M059J (cell line): ENCODE measurements around the gene TBC1D14. TPM values are rescaled to one million over a fixed set of nuclear protein-coding genes. Genes with fewer than 3 reads are reported as not detected.
A peak's percentile ranks its signal among the peaks of the same experiment; 100 is the strongest.
"Not testable (repeated sequence)": the region's sequence is repeated elsewhere in the genome, so short reads cannot be mapped to it uniquely, and the experiment has no call there.

Experiments
- DNase-seq: peaks from one replicate; pipeline ENCODE4 v3.0.0-alpha.2; 2012; ENCODE audit warnings: low read depth
- total RNA-seq: library from RNA; depleted of rRNA; stranded (reverse); fragments of >200 nt; shearing (Covaris generic); gene quantifications from 2 replicates; pipeline ENCODE4 v1.2.3, GENCODE V29; 2014

The TBC1D14 gene
- total RNA-seq, 1 experiment from 2014 or later: 22.4 TPM

GRCh38 chr4:6890971-6891370, 18.7 kb upstream of the TBC1D14 start:
- not testable (repeated sequence) for DNase-seq

DNA sequence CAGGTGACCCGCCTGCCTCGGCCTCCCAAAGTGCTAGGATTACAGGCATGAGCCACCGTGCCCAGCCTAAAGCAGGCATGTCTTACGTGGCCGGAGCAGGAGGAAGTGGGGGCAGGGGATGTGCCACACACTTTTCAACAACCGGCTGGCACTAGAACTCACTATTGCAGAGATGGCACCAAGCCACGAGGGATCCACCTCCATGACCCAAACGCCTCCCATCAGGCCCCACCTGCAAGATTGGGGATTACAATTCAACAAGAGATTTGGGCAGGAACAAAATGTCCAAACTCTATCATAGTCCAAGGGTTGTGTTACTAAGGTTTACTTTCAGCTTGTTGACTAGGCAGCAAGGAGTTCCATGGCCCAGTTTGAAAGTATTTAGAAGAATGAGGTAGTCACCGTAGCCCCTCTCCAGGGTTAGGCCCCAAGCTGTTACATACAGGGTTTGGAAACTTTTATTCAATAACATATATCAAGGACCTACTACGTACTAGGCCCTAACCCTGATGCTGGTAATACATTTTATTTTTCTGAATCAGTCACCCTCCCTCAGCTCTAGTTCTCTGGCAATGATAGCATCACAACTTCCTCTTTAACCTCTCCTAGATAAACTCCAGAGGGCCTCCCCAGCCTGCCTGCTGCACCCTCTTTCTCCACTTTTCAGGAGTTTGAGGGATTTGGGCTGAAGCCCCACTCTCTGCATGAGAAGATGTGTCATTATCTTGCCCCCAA, 18.0 kb upstream of the TBC1D14 start:
- DNase-seq: no peak

DNA sequence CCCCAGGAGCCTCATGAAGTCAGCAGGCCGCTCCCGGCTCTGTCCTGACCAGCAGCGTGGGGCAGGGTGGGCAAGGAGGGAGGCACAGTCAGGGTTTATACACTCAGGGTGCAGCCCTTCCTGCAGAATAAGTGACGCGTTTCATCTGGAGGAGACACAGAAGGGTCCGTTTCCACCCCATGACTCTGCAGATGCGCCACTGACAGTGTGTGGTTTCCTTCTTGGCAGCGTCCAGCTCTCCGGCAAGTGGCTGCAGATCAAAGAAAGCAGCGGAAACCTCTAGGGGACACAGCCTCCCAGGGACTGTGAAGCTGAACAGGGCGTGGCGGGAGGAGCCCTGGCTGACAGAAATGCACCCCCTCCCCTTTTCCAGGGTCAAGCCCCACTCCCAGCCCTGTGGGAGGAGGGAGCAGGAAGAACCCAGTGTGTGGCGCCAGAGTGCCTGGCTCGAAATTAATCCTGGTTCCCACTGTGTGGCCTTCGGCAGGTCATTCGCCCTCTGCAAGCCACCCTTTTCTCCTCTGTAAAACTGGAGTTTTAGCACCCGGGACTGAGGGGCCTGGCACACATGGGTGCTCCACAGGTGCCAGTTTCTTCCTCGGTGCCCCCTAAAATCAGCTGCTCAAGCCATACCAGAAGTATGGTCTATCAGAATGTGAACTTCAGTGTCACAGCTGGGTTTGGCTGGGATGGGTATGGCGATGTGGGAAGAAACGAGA, 17.3 kb upstream of the TBC1D14 start:
- DNase-seq: peak; percentile 72

DNA sequence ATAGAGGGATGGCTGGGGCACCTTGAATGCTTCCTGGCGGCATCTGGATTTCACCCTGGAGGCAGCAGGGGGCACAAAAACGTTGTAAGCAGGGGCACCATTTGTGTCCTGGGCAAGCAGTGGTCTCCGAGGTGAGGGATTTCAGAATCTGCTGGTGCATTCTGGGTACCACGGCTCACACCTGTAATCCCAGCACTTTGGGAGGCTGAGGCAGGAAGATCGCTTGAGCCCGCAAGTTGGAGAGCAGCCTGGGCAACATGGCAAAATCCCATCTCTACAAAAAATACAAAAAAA, 16.8 kb upstream of the TBC1D14 start:
- no peak for DNase-seq

DNA sequence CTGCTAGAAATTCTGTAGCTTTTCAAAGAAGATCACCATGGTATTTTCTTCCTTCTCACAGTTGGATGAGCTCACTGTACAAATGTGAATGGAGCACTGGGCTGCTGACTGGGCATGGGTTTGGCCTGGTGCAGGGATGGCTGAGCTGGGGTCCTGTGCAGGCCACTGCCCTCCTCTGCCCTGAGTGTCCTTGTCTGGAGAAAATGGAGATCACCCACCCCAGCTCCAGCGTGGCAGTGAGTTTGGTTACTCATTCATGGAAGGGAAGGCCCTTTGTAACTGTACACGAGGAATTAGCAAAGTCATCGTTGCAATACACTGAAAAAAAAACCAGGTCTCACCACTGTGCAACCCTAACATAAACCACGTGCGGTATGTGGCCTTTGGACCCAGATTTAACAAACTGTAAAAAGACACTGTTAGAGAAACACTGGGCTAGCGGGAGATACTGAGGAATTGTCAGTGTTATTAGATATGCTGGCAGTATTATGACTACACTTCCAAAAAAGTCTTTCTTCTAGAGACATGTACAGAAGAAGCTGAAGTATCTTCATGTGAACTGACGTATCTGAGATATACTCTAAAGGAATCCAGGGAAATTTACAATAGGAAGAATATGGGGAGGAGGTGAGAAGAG, 16.1 kb upstream of the TBC1D14 start:
- DNase-seq: peak; percentile 31

DNA sequence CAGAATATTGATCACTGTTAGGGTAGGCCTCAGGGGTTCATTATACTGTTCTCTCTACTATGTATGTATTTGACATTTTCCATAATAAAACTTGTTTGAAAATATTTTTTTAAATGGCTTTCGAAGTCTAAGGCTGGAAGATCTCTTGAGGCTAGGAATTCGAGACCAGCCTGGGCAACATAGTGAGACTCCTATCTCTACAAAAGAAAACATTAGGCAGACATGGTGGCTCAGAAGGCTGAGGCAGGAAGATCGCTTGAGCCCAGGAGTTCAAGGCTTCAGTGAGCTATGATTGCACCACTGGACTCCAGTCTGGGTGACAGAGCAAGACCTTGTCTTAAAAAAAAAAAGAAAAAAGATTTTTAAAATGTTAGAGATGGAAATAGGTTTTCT, 15.5 kb upstream of the TBC1D14 start:
- no peak for DNase-seq

GRCh38 chr4:6894528-6895498, 14.8 kb upstream of the TBC1D14 start:
- no peak for DNase-seq

DNA sequence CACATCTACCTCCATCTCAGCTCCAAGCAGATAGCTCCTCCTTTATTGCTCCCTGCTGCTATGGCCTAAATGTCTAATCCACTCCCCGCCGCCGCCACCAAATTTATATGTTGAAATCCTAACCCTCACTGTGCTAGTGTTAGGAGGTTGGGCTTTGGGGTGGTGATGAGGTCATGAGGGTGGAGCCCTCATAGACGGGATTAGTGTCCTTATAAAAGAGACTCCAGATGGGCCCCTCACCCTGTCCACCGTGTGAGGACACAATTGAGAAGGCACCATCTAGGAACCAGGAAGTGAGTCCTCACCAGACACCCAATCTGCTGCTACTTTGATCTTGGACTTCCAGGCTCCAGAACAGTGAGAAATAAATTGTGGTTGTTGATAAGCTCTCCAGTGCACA, 13.6 kb upstream of the TBC1D14 start:
- no peak for DNase-seq

- DNase-seq: peak; percentile 26
These were observed 10.9 kb upstream of the TBC1D14 start for GRCh38 chr4:6898763-6899162.

GRCh38 chr4:6900181-6900812, 9.3 kb upstream of the TBC1D14 start:
- no peak for DNase-seq

- DNase-seq: no peak
These were observed 8.7 kb upstream of the TBC1D14 start for GRCh38 chr4:6900956-6901355.

DNA sequence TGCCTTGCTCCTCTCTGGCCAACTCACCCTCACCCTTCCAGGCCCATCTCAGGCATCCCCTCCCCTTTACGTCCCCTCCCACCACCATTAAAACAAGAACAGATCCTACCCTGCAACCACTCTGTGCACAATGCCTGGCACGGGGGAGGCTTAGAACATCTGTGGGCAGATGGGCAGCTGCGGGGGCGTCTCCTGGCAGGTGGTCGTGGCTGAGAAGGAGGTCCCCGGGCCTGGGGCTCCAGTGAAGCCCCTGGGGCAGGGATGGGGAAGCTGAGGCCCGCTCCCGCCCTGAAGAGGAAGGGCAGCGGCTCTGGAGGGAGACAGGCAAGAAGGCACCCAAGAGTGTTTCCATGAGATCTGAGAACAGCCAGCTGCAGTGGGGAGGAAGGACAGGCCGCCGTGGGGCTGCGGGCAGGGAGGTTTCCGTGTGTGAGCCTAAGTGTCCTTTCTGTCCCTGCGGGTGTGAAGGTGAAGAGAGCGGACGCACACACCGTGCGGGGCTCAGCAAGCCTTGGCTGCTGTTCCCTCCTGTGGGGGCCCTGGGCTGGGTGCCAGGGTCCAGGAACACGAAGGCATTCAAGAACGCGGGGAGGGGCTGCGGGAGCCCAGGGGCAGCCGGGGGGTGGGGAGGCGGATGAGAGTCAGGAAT, 7.8 kb upstream of the TBC1D14 start:
- DNase-seq: no peak

GRCh38 chr4:6902318-6903042, 7.1 kb upstream of the TBC1D14 start:
- no peak for DNase-seq

- DNase-seq: no peak
These were observed 3.8 kb upstream of the TBC1D14 start for GRCh38 chr4:6905516-6906445.

GRCh38 chr4:6906486-6906885, 3.1 kb upstream of the TBC1D14 start:
- DNase-seq: not testable (repeated sequence)

DNA sequence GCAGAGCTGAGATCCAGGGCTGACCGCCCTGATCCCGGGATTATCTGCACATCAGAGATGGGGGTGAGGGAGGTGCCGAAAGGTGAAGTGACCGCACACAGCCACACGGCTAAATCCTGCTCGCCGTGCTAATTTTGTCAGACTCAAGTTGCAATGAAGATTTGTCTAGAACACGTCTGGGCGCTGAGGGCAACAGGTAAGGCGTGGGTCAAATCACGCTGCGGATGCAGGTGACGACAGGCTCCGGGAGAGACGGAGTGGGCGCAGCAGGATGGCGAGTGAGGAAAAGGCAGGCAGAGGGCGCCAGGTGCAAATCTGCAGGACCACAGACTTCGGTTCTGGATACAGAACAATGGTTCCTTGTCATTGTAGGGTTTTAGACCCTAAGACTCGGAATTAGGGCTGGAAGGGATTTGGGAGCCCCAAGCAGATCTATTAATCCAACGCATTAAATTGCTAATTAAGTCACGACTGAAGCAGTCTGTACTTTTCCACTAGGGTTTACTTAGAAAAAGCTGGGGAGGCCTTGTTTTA, 1.9 kb upstream of the TBC1D14 start:
- DNase-seq: no peak

- no peak for DNase-seq
These were observed 1.1 kb upstream of the TBC1D14 start for GRCh38 chr4:6908432-6909112.

- peak; percentile 25 for DNase-seq
These were observed 329 bp downstream of the TBC1D14 start for GRCh38 chr4:6909970-6910339.
